Naive B cell (primary cell): Measurements from ENCODE around the gene ZNF839. TPM values are rescaled to one million over a fixed set of nuclear protein-coding genes. Genes with fewer than 3 reads are reported as not detected.
A peak's percentile ranks its signal among the peaks of the same experiment; 100 is the strongest.
"Not testable (repeated sequence)": the region's sequence is repeated elsewhere in the genome, so short reads cannot be mapped to it uniquely, and the experiment has no call there.

Source experiments
- ATAC-seq, 2 donors: fragments of 150-1000 bp; cut with Tn5 transposase; 2 replicates each; pipeline ENCODE4 v1.10.0; 2021; ENCODE audit warnings: low read depth in 2 of 2, mild to moderate bottlenecking in 2 of 2, moderate library complexity in 2 of 2
- DNase-seq: peaks from one replicate; pipeline ENCODE4 v3.0.0; 2022
- H3K27ac Mint-ChIP-seq, 6 donors: one replicate each; pipeline ENCODE4 v1.8.0; 2020 to 2022; ENCODE audit warnings: mild to moderate bottlenecking in 6 of 6, mixed read lengths in 6 of 6, moderate library complexity in 5 of 6, inconsistent platforms in 2 of 6
- H3K27me3 Mint-ChIP-seq, 3 donors: one replicate each; pipeline ENCODE4 v1.8.0; 2021 to 2022; ENCODE audit warnings: mixed read lengths in 3 of 3, mild to moderate bottlenecking in 1 of 3
- H3K36me3 Mint-ChIP-seq, 2 donors: one replicate each; pipeline ENCODE4 v1.8.0; 2020 to 2022; ENCODE audit warnings: mixed read lengths in 2 of 2, inconsistent platforms in 1 of 2, mild to moderate bottlenecking in 1 of 2
- H3K4me1 Mint-ChIP-seq, 3 donors: one replicate each; pipeline ENCODE4 v1.8.0; 2020 to 2022; ENCODE audit warnings: mixed read lengths in 3 of 3, inconsistent platforms in 1 of 3, mild to moderate bottlenecking in 1 of 3, moderate library complexity in 1 of 3
- H3K4me3 Mint-ChIP-seq, 8 donors: one replicate each; pipeline ENCODE4 v1.8.0; 2020 to 2022; ENCODE audit warnings: mild to moderate bottlenecking in 8 of 8, mixed read lengths in 8 of 8, moderate library complexity in 8 of 8, inconsistent platforms in 2 of 8
- H3K9me3 Mint-ChIP-seq, 7 donors: one replicate each; pipeline ENCODE4 v1.8.0; 2020 to 2022; ENCODE audit warnings: mixed read lengths in 7 of 7, mild to moderate bottlenecking in 5 of 7, inconsistent platforms in 2 of 7, moderate library complexity in 1 of 7
- polyA plus RNA-seq, 6 donors: library from polyadenylated mRNA; unstranded; fragments of 300-500 nt; fragmentation: Illumina TruSeq; gene quantifications; one replicate each; pipeline ENCODE4 v1.2.3, GENCODE V29; 2021; ENCODE audit warnings: low read depth in 6 of 6

Gene ZNF839
- polyA plus RNA-seq, 6 donors from 2014 or later = 4.5 to 10.5 (median 5.6) TPM

DNA sequence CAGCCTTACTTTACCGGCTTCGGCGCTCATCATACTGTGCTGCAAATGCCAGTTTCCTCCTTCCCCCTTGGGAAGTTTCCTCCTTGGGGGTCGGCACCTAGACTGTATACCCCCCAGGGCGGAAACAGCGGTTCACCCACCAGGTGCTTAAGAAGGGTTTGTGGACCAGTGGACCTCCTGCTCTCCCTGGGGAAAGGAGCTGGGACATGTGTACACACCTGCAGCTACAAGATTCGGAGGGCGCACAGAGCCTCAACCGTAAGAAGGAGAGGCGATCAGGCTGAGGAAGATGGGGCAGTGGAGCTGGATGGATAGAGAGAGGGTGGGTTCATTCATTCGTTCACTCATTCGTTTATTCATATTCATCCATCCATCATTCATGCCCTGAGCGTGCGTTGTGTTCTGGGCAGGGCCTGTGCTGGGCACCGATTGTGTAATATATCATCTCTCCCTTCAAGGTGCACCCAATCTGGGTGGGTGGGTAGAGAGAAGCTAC is 717 bp upstream of the ZNF839 start:
- no peaks in the 10 kb centered on the region for H3K36me3 Mint-ChIP-seq
- peak overlapping the region; percentile 98 to 100 (median 99) for H3K27ac Mint-ChIP-seq
- ATAC-seq (no peak), DNase-seq (no peak)
- H3K4me1 Mint-ChIP-seq = peaks cover 44 to 78% (median 72%) of the 10 kb centered on the region in 3 donors
- H3K27me3 Mint-ChIP-seq = peaks cover 0 to 4% (median 0%) of the 10 kb centered on the region in 3 donors
- peak overlapping the region; percentile 94 to 99 (median 98) for H3K4me3 Mint-ChIP-seq
- peaks cover 0 to 5% (median 0%) of the 10 kb centered on the region in 7 donors for H3K9me3 Mint-ChIP-seq

- Mint-ChIP-seq H3K9me3 (peaks cover 0 to 5% (median 0%) of the 10 kb centered on the region in 7 donors), H3K4me3 (peak overlapping the region; percentile 88 to 99 (median 91)), H3K36me3 (no peaks in the 10 kb centered on the region), H3K27ac (peak overlapping the region; percentile 76 to 100 (median 96)), H3K4me1 (peaks cover 35 to 68% (median 59%) of the 10 kb centered on the region in 3 donors), H3K27me3 (peaks cover 0 to 4% (median 0%) of the 10 kb centered on the region in 3 donors)
- no peak for DNase-seq
- peak; percentile 38 to 40 for ATAC-seq
Observed at GRCh38 chr14:102320033-102320660, 601 bp downstream of the ZNF839 start.

DNA sequence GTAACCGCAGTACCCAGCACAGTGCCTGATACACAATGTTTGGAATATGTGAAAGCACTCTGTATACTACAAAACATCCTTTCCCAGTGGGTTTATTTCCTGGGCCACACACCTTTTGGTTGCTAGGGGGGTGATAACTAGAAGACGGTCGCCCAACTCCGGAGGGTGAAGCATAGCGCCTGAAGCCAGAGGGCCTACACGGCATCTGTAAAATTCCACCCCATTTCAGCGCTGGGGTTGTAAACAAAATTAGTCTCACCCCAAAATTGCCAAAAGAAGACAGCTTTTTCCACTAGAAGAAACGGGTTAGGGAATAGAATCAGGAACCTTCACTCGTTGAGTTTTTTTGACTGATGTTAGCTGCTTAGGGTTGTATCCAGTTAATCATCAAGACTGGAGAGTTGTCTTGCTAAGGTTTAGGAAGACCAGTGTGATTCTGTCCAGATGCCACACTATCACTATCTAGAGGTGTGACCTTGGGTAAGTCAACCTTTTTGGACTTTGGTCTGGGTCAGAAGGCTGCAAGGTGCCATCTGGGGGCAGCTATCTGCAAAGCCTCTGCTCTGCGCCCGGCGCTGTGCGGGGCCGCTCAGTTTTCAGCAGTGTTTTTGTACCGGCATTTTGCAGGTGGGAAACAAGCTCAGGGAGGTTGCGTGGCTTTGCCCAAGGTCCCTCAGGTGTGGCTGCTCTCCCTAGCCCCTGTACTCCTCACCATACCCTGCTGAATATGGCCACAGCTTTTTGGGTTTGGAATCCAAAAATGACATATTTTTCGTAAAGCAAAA is 1.3 kb downstream of the ZNF839 start:
- Mint-ChIP-seq H3K9me3 (peaks cover 0 to 5% (median 0%) of the 10 kb centered on the region in 7 donors), H3K27me3 (peaks cover 0 to 4% (median 0%) of the 10 kb centered on the region in 3 donors), H3K4me1 (peaks cover 35 to 68% (median 55%) of the 10 kb centered on the region in 3 donors), H3K4me3 (peak overlapping the region; percentile 47 to 99 (median 89)), H3K36me3 (no peaks in the 10 kb centered on the region), H3K27ac (peak overlapping the region in 4 of 6 donors; percentile 77 to 100 (median 96))
- no peak for ATAC-seq
- DNase-seq = no peak

DNA sequence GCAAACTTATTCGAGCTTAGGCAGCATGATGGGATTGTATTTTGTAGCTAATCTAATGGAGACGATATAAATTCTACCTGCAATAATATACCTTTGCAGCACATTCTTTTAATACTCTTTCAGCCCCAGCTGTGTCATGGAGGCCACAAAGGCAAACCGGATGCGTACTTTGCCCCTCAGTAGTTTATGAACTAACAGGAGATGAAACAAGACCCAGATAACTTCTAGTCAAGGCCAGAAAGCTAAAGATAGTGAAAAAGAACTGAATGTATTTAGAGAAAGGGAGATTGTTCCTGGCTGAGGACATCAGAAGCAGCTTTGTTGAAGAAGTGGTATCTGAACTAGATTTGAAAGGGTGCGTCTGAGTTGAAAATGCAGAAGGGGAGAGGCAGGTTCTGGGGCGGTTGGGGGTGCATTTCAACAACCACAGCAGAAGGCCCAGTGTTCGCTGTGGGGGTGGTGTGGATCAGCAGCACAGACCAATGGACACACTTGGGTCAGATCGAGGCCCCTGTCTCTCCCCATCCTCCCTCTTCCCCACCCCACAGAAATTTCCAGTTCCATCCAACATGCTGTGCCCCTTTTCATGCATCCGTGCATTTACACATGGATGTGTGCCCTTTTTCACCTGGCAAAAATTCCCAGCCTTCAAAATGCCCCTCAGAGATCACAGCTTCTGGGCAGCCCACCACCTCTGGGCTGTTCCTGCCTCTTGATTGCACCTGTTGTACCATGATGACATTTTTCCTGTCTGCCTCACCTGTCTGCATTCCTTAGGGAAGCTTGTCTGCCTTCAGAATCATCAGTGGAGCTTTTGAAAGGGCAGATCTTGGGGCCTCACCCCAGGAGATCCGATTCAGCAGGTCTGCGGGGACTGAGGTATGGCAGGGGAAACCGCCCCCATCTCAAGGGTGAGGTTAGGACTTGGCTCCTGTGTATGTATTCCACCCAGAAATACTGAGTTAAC is 2.2 kb downstream of the ZNF839 start:
- H3K27ac Mint-ChIP-seq = peak overlapping the region in 1 of 6 donors; percentile 19
- ATAC-seq (no peak), DNase-seq (no peak)
- H3K9me3 Mint-ChIP-seq = peaks cover 0 to 3% (median 0%) of the 10 kb centered on the region in 7 donors
- peaks cover 5 to 6% of the 10 kb centered on the region in 2 donors for H3K36me3 Mint-ChIP-seq
- H3K4me1 Mint-ChIP-seq = peaks cover 33 to 60% (median 47%) of the 10 kb centered on the region in 3 donors
- H3K27me3 Mint-ChIP-seq = peaks cover 0 to 2% (median 0%) of the 10 kb centered on the region in 3 donors
- H3K4me3 Mint-ChIP-seq = peak overlapping the region in 6 of 8 donors; percentile 32 to 99 (median 78)

DNA sequence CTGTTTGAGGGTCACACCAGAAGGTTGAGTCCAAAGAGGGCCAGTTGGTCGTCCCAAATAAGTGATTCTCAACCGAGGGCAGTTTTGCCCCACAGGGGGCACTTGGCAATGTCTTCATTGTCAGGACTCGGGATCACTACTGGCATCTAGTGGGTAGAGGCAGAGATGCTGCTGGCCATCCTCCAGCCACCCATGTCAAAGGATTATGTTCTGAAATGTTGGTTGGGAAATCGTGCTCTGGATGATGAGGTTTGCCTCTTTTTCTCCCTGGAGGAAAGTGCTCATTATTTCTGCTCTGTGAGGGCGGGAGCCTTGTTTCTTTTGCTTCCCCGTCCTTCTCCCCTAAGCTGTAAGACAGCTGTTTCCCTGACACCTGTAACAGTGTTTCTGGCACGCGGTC is 3.6 kb downstream of the ZNF839 start:
- DNase-seq (peak; percentile 31), ATAC-seq (no peak)
- no peaks in the 10 kb centered on the region for H3K27me3 Mint-ChIP-seq
- peak overlapping the region in 2 of 8 donors; percentile 9 to 99 for H3K4me3 Mint-ChIP-seq
- H3K27ac Mint-ChIP-seq = peak overlapping the region in 4 of 6 donors; percentile 22 to 61 (median 36)
- H3K4me1 Mint-ChIP-seq = peaks cover 25 to 47% (median 33%) of the 10 kb centered on the region in 3 donors
- H3K9me3 Mint-ChIP-seq = no peaks in the 10 kb centered on the region
- peaks cover 5 to 6% of the 10 kb centered on the region in 2 donors for H3K36me3 Mint-ChIP-seq

- Mint-ChIP-seq H3K27ac (peak overlapping the region in 1 of 6 donors; percentile 20), H3K9me3 (no peaks in the 10 kb centered on the region), H3K4me1 (peaks cover 10 to 25% (median 11%) of the 10 kb centered on the region in 3 donors), H3K36me3 (peaks cover 5 to 6% of the 10 kb centered on the region in 2 donors), H3K27me3 (no peaks in the 10 kb centered on the region), H3K4me3 (no peak overlapping the region)
- no peak for DNase-seq
- ATAC-seq = no peak
Observed at GRCh38 chr14:102325791-102326345, 6.3 kb downstream of the ZNF839 start.

DNA sequence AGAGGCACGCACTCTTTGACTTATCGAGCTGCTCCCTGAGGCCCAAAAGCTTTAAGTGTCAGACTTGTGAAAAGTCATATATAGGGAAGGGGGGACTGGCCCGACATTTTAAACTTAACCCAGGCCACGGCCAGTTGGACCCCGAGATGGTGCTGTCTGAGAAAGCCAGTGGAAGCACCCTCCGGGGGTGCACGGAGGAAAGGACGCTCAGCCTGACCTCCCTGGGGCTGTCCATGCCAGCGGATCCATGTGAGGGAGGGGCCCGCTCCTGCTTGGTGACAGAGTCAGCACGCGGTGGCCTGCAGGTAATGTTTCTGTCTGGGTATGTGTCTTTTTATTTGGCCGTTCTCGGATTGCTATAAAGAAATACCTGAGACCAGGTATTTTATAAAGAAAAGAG is 7.0 kb downstream of the ZNF839 start:
- H3K4me3 Mint-ChIP-seq = no peak overlapping the region

DNA sequence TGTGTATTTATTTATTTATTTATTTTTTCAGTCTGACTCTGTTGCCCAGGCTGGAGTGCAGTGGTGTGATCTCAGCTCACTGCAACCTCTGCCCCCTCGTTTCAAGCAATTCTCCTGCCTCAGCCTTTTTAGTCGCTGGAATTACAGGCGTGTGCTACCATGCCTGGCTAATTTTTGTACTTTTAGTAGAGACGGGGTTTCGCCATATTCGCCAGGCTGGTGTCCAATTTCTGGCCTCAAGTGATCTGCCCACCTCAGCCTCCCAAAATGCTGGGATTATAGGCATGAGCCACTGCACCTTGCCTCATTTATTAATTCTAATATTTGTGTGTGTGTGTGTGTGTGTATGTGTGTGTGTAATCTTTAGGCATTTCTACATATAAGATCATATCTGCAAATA is 9.8 kb downstream of the ZNF839 start:
- H3K36me3 Mint-ChIP-seq = peaks cover 10 to 18% of the 10 kb centered on the region in 2 donors
- not testable (repeated sequence) for H3K4me3 Mint-ChIP-seq, DNase-seq

More for the DNA sequence above, 7.0 kb downstream of the ZNF839 start:
- H3K36me3 Mint-ChIP-seq = peaks cover 5 to 6% of the 10 kb centered on the region in 2 donors
- no peak for DNase-seq
- ATAC-seq = no peak
- no peaks in the 10 kb centered on the region for H3K27me3 Mint-ChIP-seq
- H3K9me3 Mint-ChIP-seq = no peaks in the 10 kb centered on the region
- peaks cover 7 to 18% (median 11%) of the 10 kb centered on the region in 3 donors for H3K4me1 Mint-ChIP-seq
- no peak overlapping the region for H3K27ac Mint-ChIP-seq

DNA sequence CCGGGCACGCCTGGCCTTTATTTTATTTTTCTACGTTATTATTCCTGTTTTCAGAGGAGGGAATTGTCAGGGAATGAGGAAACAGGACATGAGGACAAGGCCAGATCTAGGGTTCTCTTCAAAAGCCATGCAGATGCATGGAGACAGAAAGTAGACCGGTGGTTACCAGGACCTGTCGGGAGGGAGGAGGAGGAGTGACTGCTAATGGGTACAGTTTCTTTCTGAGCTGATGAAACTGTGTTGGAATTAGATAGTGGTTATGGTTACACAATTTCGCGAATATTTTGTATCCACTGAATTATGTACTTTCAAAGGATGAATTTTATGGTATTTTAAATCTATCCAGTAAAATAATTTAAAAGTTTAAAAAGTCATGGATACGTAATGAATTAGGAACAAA is 11.3 kb downstream of the ZNF839 start:
- no peaks in the 10 kb centered on the region for H3K27me3 Mint-ChIP-seq
- H3K9me3 Mint-ChIP-seq = no peaks in the 10 kb centered on the region
- ATAC-seq = no peak
- H3K4me3 Mint-ChIP-seq = peak overlapping the region in 1 of 8 donors; percentile 42
- H3K36me3 Mint-ChIP-seq = peaks cover 10 to 19% of the 10 kb centered on the region in 2 donors
- no peak for DNase-seq
- H3K27ac Mint-ChIP-seq = peak overlapping the region in 1 of 6 donors; percentile 30
- H3K4me1 Mint-ChIP-seq = peaks cover 0 to 5% (median 0%) of the 10 kb centered on the region in 3 donors

More for the DNA sequence above, 9.8 kb downstream of the ZNF839 start:
- ATAC-seq, H3K27ac Mint-ChIP-seq, H3K27me3 Mint-ChIP-seq, H3K9me3 Mint-ChIP-seq, H3K4me1 Mint-ChIP-seq: not testable (repeated sequence)

DNA sequence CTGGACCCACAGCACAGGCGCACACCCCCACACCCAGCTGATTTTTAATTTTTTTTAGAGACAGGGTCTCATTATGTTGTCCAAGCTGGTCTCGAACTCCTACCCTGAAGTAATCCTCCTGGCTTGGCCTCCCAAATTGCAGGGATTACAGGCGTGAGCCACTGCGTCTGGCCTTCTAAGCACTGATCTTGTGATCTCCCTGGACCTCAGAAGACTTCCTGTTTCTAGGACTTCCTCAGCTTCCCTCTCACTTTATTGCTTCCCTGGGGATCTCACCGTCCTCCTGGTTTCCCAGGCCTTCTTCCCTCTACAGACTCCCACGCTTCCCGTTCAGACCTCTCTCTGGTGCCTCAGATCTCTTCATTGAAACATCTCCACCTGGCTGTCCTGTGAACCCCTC is 13.8 kb downstream of the ZNF839 start:
- ATAC-seq (no peak), DNase-seq (no peak)
- Mint-ChIP-seq H3K4me1 (peaks cover 0 to 5% (median 0%) of the 10 kb centered on the region in 3 donors), H3K4me3 (no peak overlapping the region), H3K27ac (peak overlapping the region in 1 of 6 donors; percentile 3), H3K36me3 (peaks cover 9 to 23% of the 10 kb centered on the region in 2 donors), H3K27me3 (no peaks in the 10 kb centered on the region), H3K9me3 (no peaks in the 10 kb centered on the region)

GRCh38 chr14:102333795-102334705 is 14.5 kb downstream of the ZNF839 start:
- Mint-ChIP-seq H3K9me3 (no peaks in the 10 kb centered on the region), H3K4me1 (peaks cover 0 to 5% (median 0%) of the 10 kb centered on the region in 3 donors), H3K27me3 (no peaks in the 10 kb centered on the region), H3K4me3 (no peak overlapping the region), H3K36me3 (peaks cover 9 to 30% of the 10 kb centered on the region in 2 donors), H3K27ac (peak overlapping the region in 2 of 6 donors; percentile 3 to 86)
- no peak for DNase-seq
- ATAC-seq = no peak
